A549 (cell line): ENCODE results near the gene NEUROG2. TPM values are rescaled to one million over a fixed set of nuclear protein-coding genes. Genes with fewer than 3 reads are reported as not detected.

Experiments used
- ATAC-seq, 2 experiments: fragments of 200-7000 bp in 1 of 2; fragments of >200 bp in 1 of 2; cut with Nextera tagmentation in 1 of 2; cut with Tn5 transposase in 1 of 2; 3 replicates each; pipeline versions ENCODE4 v1.8.0 to v1.9.1; 2018 to 2020; ENCODE audit warnings: mild to moderate bottlenecking in 1 of 2, moderate library complexity in 1 of 2
- CTCF ChIA-PET: fragments of 300-600 bp; sonication (Branson Sonifier 250); formaldehyde crosslinking; extraction: SDS; loops from one replicate; lab custom pipeline; 2021; ENCODE audit warnings: antibody characterized with exemption, inconsistent platforms; lab: Yijun Ruan, JAX
- POLR2A ChIA-PET: fragments of 350-600 bp; formaldehyde crosslinking; extraction: SDS; loops from one replicate; lab custom pipeline; 2021; ENCODE audit warnings: antibody characterized with exemption, inconsistent platforms; lab: Yijun Ruan, JAX
- DNase-seq, 2 experiments: peaks; one replicate each; pipeline versions ENCODE4 v3.0.0 to v3.0.0-alpha.2; 2011 to 2016; ENCODE audit warnings: low read depth in 1 of 2, low spot score in 1 of 2
- FAIRE-seq: peaks from 2 replicates; lab custom pipeline; 2011; peaks lifted over from hg19 to GRCh38; lab: Jason Lieb, UNC
- H3K27ac ChIP-seq, 2 experiments: fragments of >200 bp; sonication (Bioruptor Twin); formaldehyde crosslinking; 3 replicates each; pipeline ENCODE4 v1.5.1; 2016 to 2017
- H3K4me1 ChIP-seq: fragments of >200 bp; sonication (Bioruptor Twin); formaldehyde crosslinking; 3 replicates; pipeline ENCODE4 v1.6.1; 2016
- H3K4me2 ChIP-seq: fragments of >200 bp; sonication (Bioruptor Twin); formaldehyde crosslinking; 3 replicates; pipeline ENCODE4 v1.6.1; 2016
- H3K4me3 ChIP-seq: fragments of >200 bp; sonication (Bioruptor Twin); formaldehyde crosslinking; 3 replicates; pipeline ENCODE4 v1.5.1; 2016
- H3K9me3 ChIP-seq: fragments of >200 bp; sonication (Bioruptor Twin); formaldehyde crosslinking; 3 replicates; pipeline ENCODE4 v1.6.1; 2016
- CBX8 ChIP-seq: fragments of 200-600 bp; sonication (generic); IDR thresholded peaks from 2 replicates; pipeline ENCODE4 v1.6.1; 2016
- CHD2 ChIP-seq: fragments of 150-350 bp; IDR thresholded peaks from 2 replicates; pipeline ENCODE4 v1.6.1; 2014; ENCODE audit warnings: low read length; ENCODE audit not compliant: partially characterized antibody
- EHF ChIP-seq: fragments of 250-450 bp; sonication (Bioruptor Pico); IDR thresholded peaks from 2 replicates; pipeline ENCODE4 v1.5.0; 2020; ENCODE audit warnings: mild to moderate bottlenecking
- EP300 ChIP-seq, 2 experiments: fragments of >200 bp; sonication (Bioruptor Twin); formaldehyde crosslinking; IDR thresholded peaks; 2 replicates in 1 of 2; 3 replicates in 1 of 2; pipeline ENCODE4 v1.6.1; 2016 to 2017
- FOSL2 ChIP-seq, 2 experiments: fragments of 450-650 bp in 1 of 2; fragments of >200 bp in 1 of 2; sonication (Bioruptor Twin) in 1 of 2; formaldehyde crosslinking; IDR thresholded peaks; 2 replicates each; pipeline versions ENCODE4 v1.5.0 to v1.6.1; 2016 to 2020; ENCODE audit warnings: mild to moderate bottlenecking in 1 of 2, moderate library complexity in 1 of 2
- HDAC2 ChIP-seq: fragments of 200-600 bp; sonication (generic); IDR thresholded peaks from 2 replicates; pipeline ENCODE4 v1.6.1; 2016
- HOXB13 ChIP-seq: fragments of 250-450 bp; sonication (Bioruptor Pico); IDR thresholded peaks from 2 replicates; pipeline ENCODE4 v1.5.0; 2020; ENCODE audit warnings: low read depth, mild to moderate bottlenecking, moderate library complexity
- JUNB ChIP-seq: fragments of >200 bp; sonication (Bioruptor Twin); formaldehyde crosslinking; IDR thresholded peaks from 2 replicates; pipeline ENCODE4 v1.6.1; 2016
- MAFK ChIP-seq: fragments of 450-650 bp; IDR thresholded peaks from 2 replicates; pipeline ENCODE4 v1.6.1; 2014; ENCODE audit not compliant: partially characterized antibody
- MAZ ChIP-seq: fragments of 150-350 bp; IDR thresholded peaks from 2 replicates; pipeline ENCODE4 v1.6.1; 2014; ENCODE audit warnings: antibody characterized with exemption, low read depth, low read length, borderline replicate concordance
- MYC ChIP-seq: IDR thresholded peaks from 2 replicates; pipeline ENCODE4 v1.6.1; 2012; ENCODE audit warnings: mild to moderate bottlenecking, inconsistent platforms, low read length, improper control_type of control experiment, borderline replicate concordance
- NPAS2 ChIP-seq: fragments of 250-450 bp; sonication (Bioruptor Pico); IDR thresholded peaks from 2 replicates; pipeline ENCODE4 v1.8.0; 2022; ENCODE audit warnings: mild to moderate bottlenecking, moderate library complexity, borderline replicate concordance
- PHF8 ChIP-seq: fragments of 200-600 bp; sonication (generic); IDR thresholded peaks from 2 replicates; pipeline ENCODE4 v1.6.1; 2016; ENCODE audit warnings: low read depth, mild to moderate bottlenecking, antibody characterized with exemption, moderate library complexity, borderline replicate concordance
- POLR2AphosphoS2 ChIP-seq: conservative IDR thresholded peaks from 2 replicates; pipeline ENCODE4 v1.6.1; 2012; ENCODE audit warnings: low read length, improper control_type of control experiment, inconsistent platforms
- RFX5 ChIP-seq: fragments of 450-650 bp; IDR thresholded peaks from 2 replicates; pipeline ENCODE4 v1.7.1; 2014; ENCODE audit warnings: antibody characterized with exemption, mild to moderate bottlenecking, moderate library complexity
- ZSCAN20 ChIP-seq: fragments of 250-450 bp; sonication (Bioruptor Pico); IDR thresholded peaks from 2 replicates; pipeline ENCODE4 v1.8.0; 2022; ENCODE audit warnings: mild to moderate bottlenecking, moderate library complexity
- WGBS: methylation state at CpG from one replicate; pipeline ENCODE4 v1.1.6; 2017; ENCODE audit errors: missing lambda C conversion rate; 5-methylcytosine and 5-hydroxymethylcytosine counted together
- polyA plus RNA-seq, 4 experiments: library from polyadenylated mRNA; depleted of rRNA in 3 of 4; stranded (reverse); fragments of >200 nt; fragmentation: RNase III in 1 of 4; extraction: RNeasy Plus Mini Kit Qiagen cat#74134 plus additional on column Dnase treatment in 1 of 4; gene quantifications; 2 replicates in 3 of 4; 3 replicates in 1 of 4; pipeline ENCODE4 v1.2.3, GENCODE V29; 2011 to 2017
- TF ChIP-seq, protein P1 (sequence below): fragments of >200 bp; sonication (Bioruptor Twin); formaldehyde crosslinking; IDR thresholded peaks from 2 replicates; pipeline ENCODE4 v1.6.1; 2016
- TF ChIP-seq, protein P2 (sequence below): fragments of 150-350 bp; IDR thresholded peaks from 2 replicates; pipeline ENCODE4 v1.6.1; 2014; ENCODE audit warnings: low read depth, mild to moderate bottlenecking, low read length
- TF ChIP-seq, protein P3 (sequence below): fragments of 450-650 bp; IDR thresholded peaks from 2 replicates; pipeline ENCODE4 v1.6.1; 2014; ENCODE audit warnings: antibody characterized with exemption
- TF ChIP-seq, protein P4 (sequence below): IDR thresholded peaks from 2 replicates; pipeline ENCODE4 v1.6.1; 2012; ENCODE audit warnings: low read depth, borderline replicate concordance
- TF ChIP-seq, protein P5 (sequence below): fragments of >200 bp; sonication (Bioruptor Twin); formaldehyde crosslinking; IDR thresholded peaks from 3 replicates; pipeline ENCODE4 v1.6.1; 2016
- TF ChIP-seq, protein P6 (sequence below): fragments of >200 bp; sonication (Bioruptor Twin); formaldehyde crosslinking; IDR thresholded peaks from 3 replicates; pipeline ENCODE4 v1.5.1; 2016

NEUROG2 gene
- polyA plus RNA-seq, 2 of the 4 experiments (the other 2 are of a cell fraction), result not detected

DNA sequence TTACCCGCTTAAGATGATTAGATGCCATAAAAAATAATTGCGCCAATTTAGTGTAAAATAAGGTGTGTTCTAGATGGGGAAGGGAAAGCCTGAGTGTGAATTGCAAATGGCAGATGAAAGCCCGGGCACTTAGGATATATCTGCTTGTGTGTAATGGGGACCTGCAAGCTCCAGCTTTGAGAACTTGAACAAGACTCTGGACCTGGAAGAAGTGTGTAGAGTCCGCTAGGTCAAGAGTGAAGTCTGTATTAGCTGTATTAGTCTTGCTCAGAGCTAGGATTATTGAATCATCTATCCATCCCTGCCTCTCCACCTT is 4.2 kb downstream of the NEUROG2 start:
- DNase-seq (no peak), FAIRE-seq (no peak), ATAC-seq (no peak)
- no peak overlapping the region for H3K4me2 ChIP-seq
- H3K27ac ChIP-seq, result no peak overlapping the region
- TF ChIP-seq, protein P1, sequence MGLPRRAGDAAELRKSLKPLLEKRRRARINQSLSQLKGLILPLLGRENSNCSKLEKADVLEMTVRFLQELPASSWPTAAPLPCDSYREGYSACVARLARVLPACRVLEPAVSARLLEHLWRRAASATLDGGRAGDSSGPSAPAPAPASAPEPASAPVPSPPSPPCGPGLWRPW, result no peak
- TF ChIP-seq RFX5 (no peak), MYC (no peak), CBX8 (no peak), POLR2AphosphoS2 (no peak), MAFK (no peak), NPAS2 (no peak), PHF8 (no peak), ZSCAN20 (CRISPR knock-in tag) (no peak)
- TF ChIP-seq, protein P2, sequence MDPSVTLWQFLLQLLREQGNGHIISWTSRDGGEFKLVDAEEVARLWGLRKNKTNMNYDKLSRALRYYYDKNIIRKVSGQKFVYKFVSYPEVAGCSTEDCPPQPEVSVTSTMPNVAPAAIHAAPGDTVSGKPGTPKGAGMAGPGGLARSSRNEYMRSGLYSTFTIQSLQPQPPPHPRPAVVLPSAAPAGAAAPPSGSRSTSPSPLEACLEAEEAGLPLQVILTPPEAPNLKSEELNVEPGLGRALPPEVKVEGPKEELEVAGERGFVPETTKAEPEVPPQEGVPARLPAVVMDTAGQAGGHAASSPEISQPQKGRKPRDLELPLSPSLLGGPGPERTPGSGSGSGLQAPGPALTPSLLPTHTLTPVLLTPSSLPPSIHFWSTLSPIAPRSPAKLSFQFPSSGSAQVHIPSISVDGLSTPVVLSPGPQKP, result no peak
- 96% methylated on average over 4 of the region's 4 CpGs for WGBS
- H3K4me1 ChIP-seq, result peaks cover 19% of the 10 kb centered on the region; the same call in 2 of the 3 replicates
- no peaks in the 10 kb centered on the region for H3K9me3 ChIP-seq
- ChIA-PET POLR2A (no interaction called here), CTCF (interaction anchor here (0.8 to 1.9 kb wide), 2 partner anchors 11 to 184 kb away, joined by 3 to 6 read pairs; no protein-coding TSS in a partner anchor)
- H3K4me3 ChIP-seq, result no peak overlapping the region

DNA sequence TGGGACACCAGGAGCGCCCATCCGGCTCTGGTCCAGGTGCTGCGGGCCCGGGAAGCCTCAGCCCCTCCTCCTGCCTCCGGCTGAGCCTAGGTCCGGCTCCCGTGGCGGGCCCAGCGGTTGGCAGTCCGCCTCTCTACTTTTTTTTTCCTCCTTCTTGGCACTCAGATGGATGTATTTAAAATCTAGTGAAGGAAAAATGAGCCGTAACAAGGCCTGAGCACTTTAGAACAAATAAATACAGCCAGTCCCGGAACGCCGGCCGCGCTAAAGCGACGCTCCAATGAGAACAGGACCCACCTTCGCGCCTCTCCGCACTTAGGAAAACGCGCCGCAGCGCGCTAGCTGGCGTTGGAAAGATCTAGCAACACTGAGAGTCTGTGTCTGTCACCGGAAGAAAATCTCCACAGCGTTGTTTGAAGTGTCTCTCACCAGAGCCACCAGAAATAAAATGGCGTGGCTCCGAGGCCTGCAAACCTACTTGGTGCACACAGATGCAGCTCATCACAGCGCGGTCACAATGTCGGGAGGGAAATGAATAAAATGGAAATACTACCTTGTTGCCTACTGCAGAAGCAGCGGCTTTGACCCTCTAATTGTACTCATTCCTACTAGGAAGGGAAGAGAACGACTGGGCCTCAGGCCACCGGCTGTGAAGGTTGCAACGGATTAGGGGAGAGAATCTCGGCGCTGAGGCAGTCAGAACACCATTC is 4.7 kb downstream of the NEUROG2 start:
- WGBS, result 88% methylated on average over 40 of the region's 40 CpGs
- DNase-seq (no peak), FAIRE-seq (no peak), ATAC-seq (no peak)
- Histone ChIP-seq H3K27ac (no peak overlapping the region), H3K4me1 (peaks cover 14% of the 10 kb centered on the region; the same call in 2 of the 3 replicates), H3K9me3 (no peaks in the 10 kb centered on the region), H3K4me3 (no peak overlapping the region), H3K4me2 (no peak overlapping the region)
- TF ChIP-seq MAZ (no peak), FOSL2 (IDR thresholded peaks at IDR 0.05) (no peak), FOSL2 (CRISPR knock-in tag; IDR thresholded peaks at IDR 0.05) (no peak), HDAC2 (no peak), CHD2 (no peak), JUNB (no peak), MAFK (no peak)
- TF ChIP-seq, protein P3, sequence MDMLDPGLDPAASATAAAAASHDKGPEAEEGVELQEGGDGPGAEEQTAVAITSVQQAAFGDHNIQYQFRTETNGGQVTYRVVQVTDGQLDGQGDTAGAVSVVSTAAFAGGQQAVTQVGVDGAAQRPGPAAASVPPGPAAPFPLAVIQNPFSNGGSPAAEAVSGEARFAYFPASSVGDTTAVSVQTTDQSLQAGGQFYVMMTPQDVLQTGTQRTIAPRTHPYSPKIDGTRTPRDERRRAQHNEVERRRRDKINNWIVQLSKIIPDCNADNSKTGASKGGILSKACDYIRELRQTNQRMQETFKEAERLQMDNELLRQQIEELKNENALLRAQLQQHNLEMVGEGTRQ, result no peak
- POLR2A ChIA-PET, result no interaction called here
- CTCF ChIA-PET, result interaction anchor here (0.5 to 1.9 kb wide), 4 partner anchors 93 to 255 kb away, joined by 3 to 6 read pairs (median 3); no protein-coding TSS in a partner anchor

DNA sequence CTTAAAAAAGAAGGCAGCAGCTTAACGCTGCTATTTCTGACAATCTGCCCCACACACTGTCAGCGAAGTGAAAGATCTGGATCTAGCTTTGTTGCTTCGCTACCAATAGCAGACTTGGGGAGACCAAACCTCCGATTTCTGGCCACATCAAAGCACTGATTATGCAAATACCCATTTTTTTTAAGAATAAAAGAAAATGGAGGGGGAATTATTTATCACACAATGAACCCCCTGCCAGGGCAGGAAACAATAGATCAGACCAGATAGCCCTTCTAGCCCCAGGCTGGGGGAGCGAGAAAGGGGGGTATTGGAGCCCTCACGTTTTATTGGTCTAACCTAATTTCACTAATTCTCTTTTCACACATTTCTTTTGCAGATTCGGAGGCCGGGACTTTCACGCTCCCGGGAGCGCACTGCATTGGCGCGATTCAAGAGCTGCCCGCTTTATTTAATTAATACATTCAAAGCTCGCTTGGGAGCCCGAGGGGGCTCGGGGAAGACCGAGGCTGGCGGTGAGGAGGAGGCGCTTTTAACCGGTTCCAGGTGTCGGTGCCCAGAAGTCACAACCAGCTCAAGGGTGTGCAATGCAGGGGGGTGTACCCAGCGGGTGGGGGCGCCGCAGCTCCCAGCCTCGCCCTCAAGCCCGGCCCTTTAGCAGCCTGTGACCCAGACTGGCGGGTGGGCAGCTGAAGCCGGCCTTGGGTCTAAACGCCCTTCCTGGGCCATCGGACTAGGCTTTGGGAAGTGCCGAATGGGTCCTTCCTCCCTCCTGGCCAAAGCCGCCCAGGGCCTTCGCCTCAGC is 5.5 kb downstream of the NEUROG2 start:
- no peaks in the 10 kb centered on the region for H3K9me3 ChIP-seq
- TF ChIP-seq, protein P3, result no peak
- TF ChIP-seq EHF, result no peak
- no peak for TF ChIP-seq PHF8
- TF ChIP-seq, protein P4, sequence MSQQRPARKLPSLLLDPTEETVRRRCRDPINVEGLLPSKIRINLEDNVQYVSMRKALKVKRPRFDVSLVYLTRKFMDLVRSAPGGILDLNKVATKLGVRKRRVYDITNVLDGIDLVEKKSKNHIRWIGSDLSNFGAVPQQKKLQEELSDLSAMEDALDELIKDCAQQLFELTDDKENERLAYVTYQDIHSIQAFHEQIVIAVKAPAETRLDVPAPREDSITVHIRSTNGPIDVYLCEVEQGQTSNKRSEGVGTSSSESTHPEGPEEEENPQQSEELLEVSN, result no peak
- no peak for TF ChIP-seq EP300 (IDR thresholded peaks at IDR 0.05)
- TF ChIP-seq, protein P5, sequence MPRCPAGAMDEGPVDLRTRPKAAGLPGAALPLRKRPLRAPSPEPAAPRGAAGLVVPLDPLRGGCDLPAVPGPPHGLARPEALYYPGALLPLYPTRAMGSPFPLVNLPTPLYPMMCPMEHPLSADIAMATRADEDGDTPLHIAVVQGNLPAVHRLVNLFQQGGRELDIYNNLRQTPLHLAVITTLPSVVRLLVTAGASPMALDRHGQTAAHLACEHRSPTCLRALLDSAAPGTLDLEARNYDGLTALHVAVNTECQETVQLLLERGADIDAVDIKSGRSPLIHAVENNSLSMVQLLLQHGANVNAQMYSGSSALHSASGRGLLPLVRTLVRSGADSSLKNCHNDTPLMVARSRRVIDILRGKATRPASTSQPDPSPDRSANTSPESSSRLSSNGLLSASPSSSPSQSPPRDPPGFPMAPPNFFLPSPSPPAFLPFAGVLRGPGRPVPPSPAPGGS, result no peak
- TF ChIP-seq RFX5, result no peak
- TF ChIP-seq POLR2AphosphoS2, result no peak
- no peak for TF ChIP-seq HOXB13
- TF ChIP-seq, protein P6, sequence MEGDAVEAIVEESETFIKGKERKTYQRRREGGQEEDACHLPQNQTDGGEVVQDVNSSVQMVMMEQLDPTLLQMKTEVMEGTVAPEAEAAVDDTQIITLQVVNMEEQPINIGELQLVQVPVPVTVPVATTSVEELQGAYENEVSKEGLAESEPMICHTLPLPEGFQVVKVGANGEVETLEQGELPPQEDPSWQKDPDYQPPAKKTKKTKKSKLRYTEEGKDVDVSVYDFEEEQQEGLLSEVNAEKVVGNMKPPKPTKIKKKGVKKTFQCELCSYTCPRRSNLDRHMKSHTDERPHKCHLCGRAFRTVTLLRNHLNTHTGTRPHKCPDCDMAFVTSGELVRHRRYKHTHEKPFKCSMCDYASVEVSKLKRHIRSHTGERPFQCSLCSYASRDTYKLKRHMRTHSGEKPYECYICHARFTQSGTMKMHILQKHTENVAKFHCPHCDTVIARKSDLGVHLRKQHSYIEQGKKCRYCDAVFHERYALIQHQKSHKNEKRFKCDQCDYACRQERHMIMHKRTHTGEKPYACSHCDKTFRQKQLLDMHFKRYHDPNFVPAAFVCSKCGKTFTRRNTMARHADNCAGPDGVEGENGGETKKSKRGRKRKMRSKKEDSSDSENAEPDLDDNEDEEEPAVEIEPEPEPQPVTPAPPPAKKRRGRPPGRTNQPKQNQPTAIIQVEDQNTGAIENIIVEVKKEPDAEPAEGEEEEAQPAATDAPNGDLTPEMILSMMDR, result no peak
- peaks cover 10% of the 10 kb centered on the region; the same call in 2 of the 3 replicates for H3K4me1 ChIP-seq
- CTCF ChIA-PET, result interaction anchor here (0.5 to 1.7 kb wide), 4 partner anchors 14 to 255 kb away, joined by 3 to 6 read pairs (median 3); no protein-coding TSS in a partner anchor
- no peak overlapping the region for H3K27ac ChIP-seq
- POLR2A ChIA-PET, result no interaction called here
- 67% methylated on average over 22 of the region's 34 CpGs for WGBS
- DNase-seq (no peak), FAIRE-seq (no peak), ATAC-seq (no peak)
- peak overlapping the region; percentile 30; the same call in 1 of the 3 replicates for H3K4me3 ChIP-seq
- peak overlapping the region; percentile 81 for H3K4me2 ChIP-seq
